Urinary bladder (tissue), 4 donors: ENCODE results near the gene RGS14. TPM values are rescaled to one million over a fixed set of nuclear protein-coding genes. Genes with fewer than 3 reads are reported as not detected.
"Not testable (repeated sequence)": the region's sequence is repeated elsewhere in the genome, so short reads cannot be mapped to it uniquely, and the experiment has no call there.

Experiments
- DNase-seq: peaks from one replicate; pipeline ENCODE4 v3.0.0-alpha.2; 2015; ENCODE audit errors: extremely low spot score
- H3K27ac ChIP-seq: one replicate; pipeline ENCODE4 v1.5.1; 2013; ENCODE audit warnings: low read depth, mild to moderate bottlenecking, moderate library complexity
- H3K36me3 ChIP-seq: one replicate; pipeline ENCODE4 v1.6.1; 2013; ENCODE audit warnings: mild to moderate bottlenecking, moderate library complexity; ENCODE audit not compliant: insufficient read depth
- H3K4me1 ChIP-seq: one replicate; pipeline ENCODE4 v1.6.1; 2013; ENCODE audit warnings: mild to moderate bottlenecking, moderate library complexity; ENCODE audit not compliant: insufficient read depth
- H3K4me3 ChIP-seq: one replicate; pipeline ENCODE4 v1.5.1; 2013; ENCODE audit warnings: low read depth, low read length
- WGBS: extraction: QIAGEN DNeasy Blood & Tissue Kit; methylation state at CpG from one replicate; pipeline ENCODE4 v1.1.7; 2013; 5-methylcytosine and 5-hydroxymethylcytosine counted together
- polyA plus RNA-seq: library from polyadenylated mRNA; stranded (reverse); fragments of 200-250 nt; gene quantifications from one replicate; pipeline ENCODE4 v1.2.3, GENCODE V29; 2013
- total RNA-seq: library from RNA; depleted of rRNA; stranded (reverse); fragments of >200 nt; gene quantifications from one replicate; pipeline ENCODE4 v1.2.3, GENCODE V29; 2014
- donor health status: healthy with polysubstance abuse.
- donor health status: healthy.

The RGS14 gene
- total and polyA plus RNA-seq, 2 donors: 4.7 to 16.4 TPM

DNA sequence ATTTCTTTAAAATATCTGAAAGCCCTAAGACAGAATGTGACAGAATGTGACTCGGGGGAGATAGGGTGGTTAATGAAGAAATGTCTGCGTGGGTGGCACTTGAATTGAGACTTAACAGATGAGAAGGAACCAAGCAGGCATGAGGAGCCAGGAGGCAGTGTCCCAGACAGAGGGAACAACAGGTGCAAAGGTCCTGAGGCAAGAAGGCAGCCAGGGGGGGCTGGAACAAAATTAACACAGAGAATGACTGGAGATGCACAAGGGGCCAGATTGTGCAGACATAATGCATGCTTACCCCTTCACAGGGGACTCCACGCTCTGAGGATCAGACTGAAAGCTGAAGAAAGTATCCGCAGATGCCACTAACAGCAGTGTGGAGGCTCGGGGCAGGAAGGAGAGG is 8.0 kb upstream of the RGS14 start:
- no peak overlapping the region for H3K27ac ChIP-seq
- DNase-seq: no peak
- H3K4me1 ChIP-seq: no peaks in the 10 kb centered on the region
- WGBS: 92% methylated on average over 5 of the region's 5 CpGs
- H3K4me3 ChIP-seq: no peak overlapping the region
- H3K36me3 ChIP-seq: no peaks in the 10 kb centered on the region

DNA sequence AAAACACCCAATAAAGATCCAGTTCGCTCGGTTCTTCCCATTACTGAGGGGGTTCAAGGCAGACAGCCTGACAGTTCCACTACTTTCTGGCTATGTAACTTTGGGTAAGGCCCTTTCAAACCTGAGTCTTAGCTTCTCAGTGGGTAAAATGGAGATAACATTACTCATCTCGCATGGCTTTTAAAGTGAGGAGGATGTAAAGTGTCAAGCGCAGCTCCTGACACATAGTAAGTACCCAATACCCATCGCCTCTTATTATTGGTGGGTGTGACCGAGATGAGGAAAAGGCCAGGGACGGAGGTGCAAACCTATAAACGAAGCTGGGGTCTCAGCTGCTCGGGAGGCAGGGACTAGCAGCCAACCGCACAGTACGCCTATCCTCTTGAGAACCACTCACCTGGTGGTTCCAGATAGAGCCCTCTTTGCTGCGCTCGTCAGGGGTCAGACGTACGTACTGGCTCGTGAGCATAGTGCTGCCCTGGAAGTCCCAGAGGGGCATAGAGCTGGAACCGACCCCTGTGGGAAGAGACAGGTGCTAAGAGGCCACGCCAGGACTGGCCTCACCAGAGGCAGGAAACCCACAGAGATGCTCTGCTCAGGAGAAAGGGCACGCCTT is 6.8 kb upstream of the RGS14 start:
- Histone ChIP-seq H3K36me3 (no peaks in the 10 kb centered on the region), H3K4me3 (peak overlapping the region; percentile 94), H3K27ac (peak overlapping the region; percentile 79), H3K4me1 (no peaks in the 10 kb centered on the region)
- no peak for DNase-seq
- WGBS: 12% methylated on average over 19 of the region's 19 CpGs

GRCh38 chr5:177351392-177352329 is 6.1 kb upstream of the RGS14 start, which contains the start of gene LMAN2:
TSS of gene LMAN2 (minus strand) at chr5:177351668. CDS start at chr5:177351647, 21 bp downstream.
- peak within 1 kb of the TSS; percentile 79 for H3K27ac ChIP-seq
- H3K4me3 ChIP-seq: peak within 1 kb of the TSS; percentile 94
- H3K36me3 ChIP-seq: no peaks in the 10 kb centered on the region
- WGBS: 7% methylated on average over 55 of the region's 55 CpGs
- peak; percentile 94 for DNase-seq
- H3K4me1 ChIP-seq: no peaks in the 10 kb centered on the region

DNA sequence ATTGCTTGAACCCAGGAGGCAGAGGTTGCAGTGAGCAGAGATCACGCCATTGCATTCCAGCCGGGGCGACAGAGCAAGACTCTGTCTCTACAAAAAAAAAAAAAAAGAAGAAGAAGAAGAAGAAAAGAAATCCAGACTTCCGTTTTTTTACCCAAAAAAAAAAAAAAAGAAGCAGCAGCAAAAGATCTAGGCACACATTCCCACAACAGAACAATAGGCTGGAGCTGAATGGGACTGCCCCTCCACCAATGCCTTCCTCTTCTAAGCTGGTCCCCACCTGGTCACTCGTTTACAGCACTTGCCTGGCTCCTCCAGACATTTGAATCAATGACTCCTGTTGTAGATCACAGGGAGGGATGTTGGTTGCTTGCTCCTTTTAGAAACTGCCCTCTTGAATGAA is 4.6 kb upstream of the RGS14 start:
- H3K4me3 ChIP-seq: no peak overlapping the region
- H3K36me3 ChIP-seq: no peaks in the 10 kb centered on the region
- WGBS: 70% methylated on average over 5 of the region's 5 CpGs
- no peaks in the 10 kb centered on the region for H3K4me1 ChIP-seq
- H3K27ac ChIP-seq: no peak overlapping the region
- DNase-seq: no peak

- Histone ChIP-seq H3K27ac (no peak overlapping the region), H3K4me1 (no peaks in the 10 kb centered on the region), H3K4me3 (no peak overlapping the region), H3K36me3 (no peaks in the 10 kb centered on the region)
- DNase-seq: no peak
- WGBS: 92% methylated on average over 3 of the region's 3 CpGs
These were observed 3.5 kb upstream of the RGS14 start for GRCh38 chr5:177354256-177354655.

- WGBS: 71% methylated on average over 3 of the region's 3 CpGs
- Histone ChIP-seq H3K4me1 (no peaks in the 10 kb centered on the region), H3K4me3 (no peak overlapping the region), H3K36me3 (no peaks in the 10 kb centered on the region), H3K27ac (no peak overlapping the region)
- no peak for DNase-seq
These were observed 3.0 kb upstream of the RGS14 start for GRCh38 chr5:177354711-177355110.

- no peak for DNase-seq
- no peaks in the 10 kb centered on the region for H3K4me1 ChIP-seq
- WGBS: 78% methylated on average over 1 of the region's 1 CpG
- no peak overlapping the region for H3K4me3 ChIP-seq
- H3K36me3 ChIP-seq: no peaks in the 10 kb centered on the region
- H3K27ac ChIP-seq: no peak overlapping the region
These were observed 2.4 kb upstream of the RGS14 start for GRCh38 chr5:177355162-177355867.

DNA sequence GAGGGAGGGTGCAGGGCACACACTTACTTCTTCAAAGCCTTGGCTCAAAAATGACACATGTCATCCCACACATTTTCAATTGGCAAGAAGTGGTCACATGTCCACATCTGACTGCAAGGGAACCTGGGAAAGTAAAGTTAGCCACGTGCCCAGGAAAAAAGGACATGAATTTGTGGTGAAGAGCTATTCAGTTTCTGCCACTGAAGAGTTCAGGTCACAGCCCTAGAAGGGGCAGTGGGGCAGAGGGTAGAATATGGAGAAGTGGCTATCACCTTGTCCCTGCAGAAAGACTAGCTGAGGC is 1.9 kb upstream of the RGS14 start:
- Histone ChIP-seq H3K4me1 (no peaks in the 10 kb centered on the region), H3K36me3 (no peaks in the 10 kb centered on the region), H3K4me3 (no peak overlapping the region), H3K27ac (no peak overlapping the region)
- DNase-seq: no peak
- 13% methylated on average over 1 of the region's 1 CpG for WGBS

GRCh38 chr5:177356746-177357145 is 978 bp upstream of the RGS14 start:
- H3K4me3 ChIP-seq: no peak overlapping the region
- H3K36me3 ChIP-seq: no peaks in the 10 kb centered on the region
- no peak overlapping the region for H3K27ac ChIP-seq
- WGBS: 54% methylated on average over 3 of the region's 3 CpGs
- H3K4me1 ChIP-seq: no peaks in the 10 kb centered on the region
- no peak for DNase-seq

- WGBS: 71% methylated on average over 5 of the region's 5 CpGs
- H3K4me3 ChIP-seq: no peak overlapping the region
- H3K4me1 ChIP-seq: no peaks in the 10 kb centered on the region
- H3K36me3 ChIP-seq: no peaks in the 10 kb centered on the region
- DNase-seq: no peak
- H3K27ac ChIP-seq: no peak overlapping the region
These were observed 622 bp upstream of the RGS14 start for GRCh38 chr5:177357146-177357458.

GRCh38 chr5:177358370-177358819 is 671 bp downstream of the RGS14 start:
- no peak overlapping the region for H3K27ac ChIP-seq

DNA sequence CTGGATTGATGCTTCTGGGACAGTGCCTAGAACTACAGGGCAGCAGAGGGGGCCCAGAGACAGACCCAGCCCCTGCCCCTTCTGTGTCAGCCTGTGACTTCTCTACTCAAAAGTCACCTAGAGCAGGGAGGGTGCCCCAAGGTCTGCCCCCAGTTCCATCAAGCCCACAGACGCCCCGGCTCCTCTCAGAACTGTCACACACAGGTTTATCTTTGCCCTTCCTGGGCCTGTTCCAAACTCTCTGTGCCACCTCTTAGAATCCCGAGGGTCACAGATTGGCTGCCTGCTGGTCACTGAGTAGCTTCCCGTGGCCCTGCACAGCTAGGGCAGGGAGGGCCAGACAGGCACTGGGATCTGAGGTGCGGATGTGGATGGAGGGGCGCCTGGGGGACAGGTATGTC is 1.7 kb downstream of the RGS14 start:
- 69% methylated on average over 6 of the region's 6 CpGs for WGBS
- H3K4me1 ChIP-seq: no peaks in the 10 kb centered on the region
- no peak overlapping the region for H3K4me3 ChIP-seq
- no peaks in the 10 kb centered on the region for H3K36me3 ChIP-seq
- H3K27ac ChIP-seq: no peak overlapping the region
- DNase-seq: no peak

More at GRCh38 chr5:177358370-177358819, 671 bp downstream of the RGS14 start:
- no peaks in the 10 kb centered on the region for H3K36me3 ChIP-seq
- H3K4me1 ChIP-seq: no peaks in the 10 kb centered on the region
- H3K4me3 ChIP-seq: peak overlapping the region; percentile 29
- DNase-seq: no peak
- 54% methylated on average over 5 of the region's 5 CpGs for WGBS

GRCh38 chr5:177359860-177360259 is 2.1 kb downstream of the RGS14 start:
- H3K27ac ChIP-seq: no peak overlapping the region
- H3K4me1 ChIP-seq: no peaks in the 10 kb centered on the region
- H3K4me3 ChIP-seq: no peak overlapping the region
- DNase-seq: no peak
- 78% methylated on average over 3 of the region's 3 CpGs for WGBS
- no peaks in the 10 kb centered on the region for H3K36me3 ChIP-seq

- not testable (repeated sequence) for H3K4me1 ChIP-seq, H3K4me3 ChIP-seq, H3K36me3 ChIP-seq, DNase-seq, H3K27ac ChIP-seq
- 90% methylated on average over 7 of the region's 7 CpGs for WGBS
These were observed 3.0 kb downstream of the RGS14 start for GRCh38 chr5:177360740-177361139.
